Keratinocyte (primary cell): ENCODE measurements around the gene SUMO1. TPM values are rescaled to one million over a fixed set of nuclear protein-coding genes. Genes with fewer than 3 reads are reported as not detected.

Experiments
- DNase-seq: peaks from one replicate; pipeline ENCODE4 v3.0.0-alpha.2; 2011; ENCODE audit warnings: low read depth, missing footprints, low spot score
- FAIRE-seq: peaks from 2 replicates; lab custom pipeline; 2011; peaks lifted over from hg19 to GRCh38; lab: Jason Lieb, UNC
- H2AFZ ChIP-seq: 2 replicates; pipeline ENCODE4 v1.6.0; 2012; ENCODE audit warnings: low read length, control low read depth, inconsistent platforms; ENCODE audit not compliant: control insufficient read depth
- H3K27ac ChIP-seq: 2 replicates; pipeline ENCODE4 v1.5.1; 2011; ENCODE audit warnings: low read length; ENCODE audit not compliant: control insufficient read depth, insufficient read depth
- H3K27me3 ChIP-seq: 3 replicates; pipeline ENCODE4 v1.6.0; 2011; ENCODE audit warnings: low read length; ENCODE audit not compliant: control insufficient read depth, insufficient read depth; ENCODE audit errors: extremely low read depth
- H3K36me3 ChIP-seq, 2 experiments: 2 replicates in 1 of 2; 3 replicates in 1 of 2; pipeline ENCODE4 v1.5.1; 2011; ENCODE audit warnings: low read length in 2 of 2, mild to moderate bottlenecking in 1 of 2; ENCODE audit not compliant: control insufficient read depth in 2 of 2, insufficient read depth in 2 of 2; ENCODE audit errors: extremely low read depth in 1 of 2
- H3K4me1 ChIP-seq: 3 replicates; pipeline ENCODE4 v1.5.1; 2011; ENCODE audit warnings: low read length; ENCODE audit not compliant: control insufficient read depth, insufficient read depth; ENCODE audit errors: extremely low read depth
- H3K4me2 ChIP-seq: 3 replicates; pipeline ENCODE4 v1.6.0; 2011; ENCODE audit warnings: low read depth, low read length; ENCODE audit not compliant: control insufficient read depth, insufficient read depth; ENCODE audit errors: extremely low read depth
- H3K4me3 ChIP-seq, 3 experiments: fragments of 200-600 bp in 1 of 3; sonication (generic) in 1 of 3; 2 replicates in 2 of 3; 3 replicates in 1 of 3; pipeline ENCODE4 v1.5.1; 2011 to 2016; ENCODE audit warnings: low read length in 3 of 3, mild to moderate bottlenecking in 3 of 3, control low read depth in 2 of 3, inconsistent platforms in 1 of 3, low read depth in 1 of 3, mixed read lengths in 1 of 3, mixed run types in 1 of 3, moderate library complexity in 1 of 3; ENCODE audit not compliant: control insufficient read depth in 2 of 3, insufficient read depth in 2 of 3; ENCODE audit errors: extremely low read depth in 1 of 3
- H3K79me2 ChIP-seq: 2 replicates; pipeline ENCODE4 v1.6.0; 2012; ENCODE audit warnings: low read length; ENCODE audit not compliant: control insufficient read depth, insufficient read depth
- H3K9ac ChIP-seq: 3 replicates; pipeline ENCODE4 v1.6.0; 2011; ENCODE audit warnings: low read length; ENCODE audit not compliant: control insufficient read depth, insufficient read depth; ENCODE audit errors: extremely low read depth
- H3K9me1 ChIP-seq: 3 replicates; pipeline ENCODE4 v1.6.0; 2011; ENCODE audit warnings: low read length; ENCODE audit not compliant: control insufficient read depth, insufficient read depth; ENCODE audit errors: extremely low read depth
- H3K9me3 ChIP-seq: 2 replicates; pipeline ENCODE4 v1.5.1; 2012; ENCODE audit warnings: low read depth, low read length; ENCODE audit not compliant: control insufficient read depth
- H4K20me1 ChIP-seq: 3 replicates; pipeline ENCODE4 v1.6.0; 2011; ENCODE audit warnings: low read length; ENCODE audit not compliant: control insufficient read depth, insufficient read depth; ENCODE audit errors: extremely low read depth
- EZH2 ChIP-seq: IDR thresholded peaks from one replicate; pipeline ENCODE4 v1.6.1; 2012; ENCODE audit warnings: inconsistent platforms, mild to moderate bottlenecking, low read length, moderate library complexity
- dilution Hi-C: fragments of 300-500 bp; cut with MboI; formaldehyde crosslinking; loops from one replicate; pipeline ENCODE4 v1.7.0; 2020; ENCODE audit warnings: low sequenced_read_pairs; ENCODE audit not compliant: extremely low pct_ligation_motif_present
- polyA plus RNA-seq, 5 experiments: library from polyadenylated mRNA; depleted of rRNA in 3 of 5; stranded (reverse) in 3 of 5; stranded (forward) in 1 of 5; unstranded in 1 of 5; fragments of >200 nt; gene quantifications; 1 replicate in 1 of 5; 2 replicates in 3 of 5; 3 replicates in 1 of 5; pipeline versions ENCODE4 v1.2.1 to v1.2.3, GENCODE V29; 2011 to 2012; ENCODE audit warnings: missing spikeins in 2 of 5, low read depth in 1 of 5, low replicate concordance in 1 of 5
- TF ChIP-seq, protein P1 (sequence below), 3 experiments: IDR thresholded peaks in 1 of 3; conservative IDR thresholded peaks in 1 of 3; optimal IDR thresholded peaks in 1 of 3; 2 replicates in 2 of 3; 3 replicates in 1 of 3; pipeline versions ENCODE3 to v1.5.1; 2011; ENCODE audit warnings: low read length in 3 of 3, mild to moderate bottlenecking in 3 of 3, moderate library complexity in 2 of 3, control low read depth in 1 of 3, inconsistent platforms in 1 of 3; ENCODE audit not compliant: insufficient read depth in 2 of 3; ENCODE audit errors: extremely low read depth in 1 of 3

The SUMO1 gene
- polyA plus RNA-seq, 1 donor (not counting 4 experiments of a cell fraction or from before 2014, with no cell fraction given), result 179 TPM

DNA sequence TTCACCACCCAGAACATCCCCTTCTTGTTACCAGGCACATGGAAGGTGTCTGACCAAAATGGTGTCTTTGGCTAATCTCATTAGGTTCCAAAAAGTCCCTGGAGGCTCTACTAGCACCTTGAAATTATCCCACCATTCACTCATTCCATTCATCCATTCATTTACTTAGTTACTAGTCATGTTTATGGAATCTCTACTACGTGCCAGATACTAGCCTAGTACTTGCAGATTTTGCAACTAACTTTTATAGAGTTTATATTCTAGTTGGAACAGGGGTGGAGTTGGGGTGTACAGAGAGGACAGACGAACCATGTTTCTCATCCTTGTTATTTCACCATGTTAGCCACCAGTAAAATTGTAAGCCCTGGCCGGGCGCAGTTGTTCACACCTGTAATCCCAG is 23.1 kb upstream of the SUMO1 start:
- Histone ChIP-seq H3K4me3 (no peak overlapping the region), H2AFZ (peak overlapping the region; percentile 19), H3K79me2 (peaks cover 10% of the 10 kb centered on the region), H3K9ac (no peak overlapping the region), H4K20me1 (peaks cover 1% of the 10 kb centered on the region), H3K27me3 (no peaks in the 10 kb centered on the region), H3K36me3 (no peaks in the 10 kb centered on the region), H3K9me1 (no peaks in the 10 kb centered on the region), H3K9me3 (no peaks in the 10 kb centered on the region), H3K27ac (no peak overlapping the region), H3K4me2 (no peak overlapping the region), H3K4me1 (peaks cover 5% of the 10 kb centered on the region)
- DNase-seq (no peak), FAIRE-seq (no peak)
- dilution Hi-C loops, result no loop called here
- no peak for TF ChIP-seq EZH2
- TF ChIP-seq, protein P1, sequence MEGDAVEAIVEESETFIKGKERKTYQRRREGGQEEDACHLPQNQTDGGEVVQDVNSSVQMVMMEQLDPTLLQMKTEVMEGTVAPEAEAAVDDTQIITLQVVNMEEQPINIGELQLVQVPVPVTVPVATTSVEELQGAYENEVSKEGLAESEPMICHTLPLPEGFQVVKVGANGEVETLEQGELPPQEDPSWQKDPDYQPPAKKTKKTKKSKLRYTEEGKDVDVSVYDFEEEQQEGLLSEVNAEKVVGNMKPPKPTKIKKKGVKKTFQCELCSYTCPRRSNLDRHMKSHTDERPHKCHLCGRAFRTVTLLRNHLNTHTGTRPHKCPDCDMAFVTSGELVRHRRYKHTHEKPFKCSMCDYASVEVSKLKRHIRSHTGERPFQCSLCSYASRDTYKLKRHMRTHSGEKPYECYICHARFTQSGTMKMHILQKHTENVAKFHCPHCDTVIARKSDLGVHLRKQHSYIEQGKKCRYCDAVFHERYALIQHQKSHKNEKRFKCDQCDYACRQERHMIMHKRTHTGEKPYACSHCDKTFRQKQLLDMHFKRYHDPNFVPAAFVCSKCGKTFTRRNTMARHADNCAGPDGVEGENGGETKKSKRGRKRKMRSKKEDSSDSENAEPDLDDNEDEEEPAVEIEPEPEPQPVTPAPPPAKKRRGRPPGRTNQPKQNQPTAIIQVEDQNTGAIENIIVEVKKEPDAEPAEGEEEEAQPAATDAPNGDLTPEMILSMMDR (optimal IDR thresholded peaks at IDR 0.05 in 1 of 3, IDR thresholded peaks at IDR 0.05 in 1 of 3, conservative IDR thresholded peaks at IDR 0.05 in 1 of 3; ENCODE audit: extremely low read depth in 1 of 3, insufficient read depth in 2 of 3, low read length in 3 of 3), result no peak

DNA sequence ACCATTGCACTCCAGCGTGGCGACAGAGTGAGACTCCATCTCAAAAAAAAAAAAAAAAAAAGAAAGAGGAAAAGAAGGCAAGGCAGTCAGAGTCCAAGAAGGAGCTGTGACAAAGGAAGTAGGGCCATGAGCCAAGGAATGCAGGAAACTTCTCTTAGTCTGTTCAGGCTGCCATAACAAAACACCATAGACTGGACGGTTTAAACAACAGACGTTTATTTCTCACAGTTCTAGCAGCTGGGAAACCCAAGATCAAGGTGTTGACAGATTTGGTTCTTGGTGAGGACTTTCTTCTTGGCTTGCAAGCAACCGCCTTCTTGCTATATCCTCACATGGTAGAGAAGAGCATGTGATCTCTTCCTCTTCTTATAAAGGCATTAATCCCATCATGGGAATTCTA is 13.1 kb upstream of the SUMO1 start:
- no peaks in the 10 kb centered on the region for H3K36me3 ChIP-seq
- H3K79me2 ChIP-seq, result no peaks in the 10 kb centered on the region
- H3K9ac ChIP-seq, result no peak overlapping the region
- no peak for DNase-seq
- H3K27me3 ChIP-seq, result no peaks in the 10 kb centered on the region
- no peak overlapping the region for H3K4me2 ChIP-seq
- TF ChIP-seq, protein P1 (optimal IDR thresholded peaks at IDR 0.05 in 1 of 3, IDR thresholded peaks at IDR 0.05 in 1 of 3, conservative IDR thresholded peaks at IDR 0.05 in 1 of 3; ENCODE audit: extremely low read depth in 1 of 3, insufficient read depth in 2 of 3, low read length in 3 of 3), result no peak
- TF ChIP-seq EZH2, result no peak
- H3K27ac ChIP-seq, result no peak overlapping the region
- peaks cover 7% of the 10 kb centered on the region for H3K4me1 ChIP-seq
- dilution Hi-C loops, result no loop called here
- no peak for FAIRE-seq
- H3K9me3 ChIP-seq, result no peaks in the 10 kb centered on the region
- H2AFZ ChIP-seq, result no peak overlapping the region
- H3K4me3 ChIP-seq, result no peak overlapping the region
- H4K20me1 ChIP-seq, result no peaks in the 10 kb centered on the region
- no peaks in the 10 kb centered on the region for H3K9me1 ChIP-seq
